ENCODE data around the gene RPL13A.
A peak's percentile ranks its signal among the peaks of the same experiment; 100 is the strongest.
"Not testable (repeated sequence)": the region's sequence is repeated elsewhere in the genome, so short reads cannot be mapped to it uniquely, and the experiment has no call there.

RPL13A gene

GRCh38 chr19:49487277-49488045 lies at the start of gene RPL13A:
Gene RPL13A (plus strand): TSS chr19:49487608. CDS start chr19:49487630, 22 bp downstream.
- peak; percentile 93 for DNase-seq (ENCODE audit: low read depth)

DNA sequence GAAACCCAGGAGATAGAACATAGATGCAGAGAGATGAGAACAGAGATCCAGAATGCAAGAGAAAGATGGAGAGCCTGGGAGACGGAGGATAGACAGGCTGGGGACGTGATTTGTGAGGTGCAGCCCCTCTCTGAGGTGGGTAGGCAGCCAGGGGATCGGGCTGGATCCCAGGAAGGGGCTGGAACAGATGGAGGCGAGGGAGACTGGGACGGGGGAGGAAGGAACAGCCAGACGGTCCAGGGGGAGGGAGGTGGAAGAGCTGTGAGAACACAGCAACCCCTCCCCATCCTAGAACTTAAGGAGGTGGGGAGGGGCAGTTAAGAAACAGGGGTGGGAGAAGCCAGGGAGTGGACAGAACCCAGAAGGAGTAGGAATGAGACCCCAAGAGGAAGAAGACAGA lies 49.1 kb upstream of the RPL13A start:
- no peak for DNase-seq (ENCODE audit: low read depth)

- DNase-seq (ENCODE audit: low read depth), result no peak
Observed at GRCh38 chr19:49439836-49440235, 47.6 kb upstream of the RPL13A start.

GRCh38 chr19:49440439-49441209 lies 46.8 kb upstream of the RPL13A start:
- DNase-seq (ENCODE audit: low read depth), result no peak

DNA sequence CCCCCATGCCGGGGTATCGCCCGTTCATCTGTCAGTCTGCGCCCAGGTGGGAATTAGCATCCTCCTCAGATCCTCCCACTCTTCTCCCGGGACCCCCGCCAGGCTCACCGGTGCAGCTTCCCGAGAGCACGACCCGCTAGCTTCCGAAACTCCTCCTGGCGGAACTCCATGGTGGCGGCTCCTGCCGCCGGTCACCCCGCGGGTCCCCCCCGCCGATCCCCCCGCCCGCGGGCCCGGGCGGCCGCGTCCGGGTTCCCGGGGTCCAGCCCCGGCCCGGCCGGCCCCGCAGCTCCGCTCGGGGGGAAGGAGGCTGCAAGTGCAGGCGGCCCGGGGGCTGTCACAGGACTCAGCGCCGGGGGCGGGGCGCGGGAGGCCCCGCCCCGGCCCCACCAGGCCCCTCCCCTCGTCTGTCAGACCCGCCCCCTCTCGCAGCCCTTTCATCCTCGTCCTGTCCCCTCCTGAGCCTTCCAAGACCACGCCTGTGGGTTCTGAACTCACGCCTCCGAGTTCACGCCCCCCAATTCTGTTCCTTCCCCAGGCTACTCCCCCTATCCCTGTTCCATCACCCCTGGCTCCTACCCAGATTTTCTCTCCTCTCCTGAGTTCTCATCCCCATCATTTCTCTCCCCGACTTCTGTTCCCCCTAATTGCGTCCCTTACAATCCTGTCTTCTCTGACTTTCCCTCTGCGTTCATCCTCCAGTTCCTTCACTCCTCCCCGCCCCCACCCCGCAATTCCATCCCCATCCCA lies 46.0 kb upstream of the RPL13A start, which contains the start of gene SLC17A7:
Gene SLC17A7 (minus strand): TSS at position 318 of the 750 bp plus-strand sequence. CDS start 148 bp downstream, at position 170.
- no peak for DNase-seq (ENCODE audit: low read depth)

DNA sequence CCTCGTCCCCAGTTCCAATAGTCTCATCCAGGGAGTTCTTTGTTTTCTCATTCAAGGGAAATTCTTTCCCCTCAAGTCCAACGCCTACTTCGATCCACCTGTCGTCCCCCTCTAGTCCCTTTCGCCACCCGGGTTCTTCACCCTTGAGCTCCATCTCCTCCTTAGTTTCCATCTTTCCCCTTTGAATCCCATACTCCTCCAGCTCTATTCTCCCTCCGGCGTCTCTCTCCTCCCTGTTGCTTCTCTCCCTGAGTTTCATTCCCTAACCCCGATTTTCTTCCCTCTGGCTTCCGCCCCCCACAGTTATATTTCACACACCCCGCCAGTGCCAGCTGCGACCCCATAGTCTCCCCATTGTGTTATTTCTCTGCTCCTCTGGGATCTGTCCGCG lies 45.5 kb upstream of the RPL13A start:
- no peak for DNase-seq (ENCODE audit: low read depth)

DNA sequence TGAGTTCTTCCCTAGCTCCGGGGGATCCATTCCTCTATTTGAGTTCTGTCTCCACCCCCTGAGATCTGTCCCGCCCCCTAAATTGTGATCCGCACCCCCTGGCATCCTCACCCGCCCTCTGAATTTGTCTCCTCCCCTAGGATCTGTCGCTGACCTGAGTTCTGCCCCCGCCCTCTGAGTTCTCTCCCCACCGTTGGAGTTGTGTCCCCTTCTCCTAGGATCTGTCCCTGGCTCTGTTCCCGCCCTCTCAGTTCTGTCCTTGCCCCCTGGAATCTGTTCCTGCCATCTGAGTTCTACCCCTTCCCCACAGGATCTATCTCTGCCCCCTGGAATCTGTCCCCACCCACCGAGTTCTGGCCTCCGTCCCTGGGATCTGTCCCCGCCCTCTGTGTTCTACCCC lies 45.1 kb upstream of the RPL13A start:
- DNase-seq (ENCODE audit: low read depth), result no peak

DNA sequence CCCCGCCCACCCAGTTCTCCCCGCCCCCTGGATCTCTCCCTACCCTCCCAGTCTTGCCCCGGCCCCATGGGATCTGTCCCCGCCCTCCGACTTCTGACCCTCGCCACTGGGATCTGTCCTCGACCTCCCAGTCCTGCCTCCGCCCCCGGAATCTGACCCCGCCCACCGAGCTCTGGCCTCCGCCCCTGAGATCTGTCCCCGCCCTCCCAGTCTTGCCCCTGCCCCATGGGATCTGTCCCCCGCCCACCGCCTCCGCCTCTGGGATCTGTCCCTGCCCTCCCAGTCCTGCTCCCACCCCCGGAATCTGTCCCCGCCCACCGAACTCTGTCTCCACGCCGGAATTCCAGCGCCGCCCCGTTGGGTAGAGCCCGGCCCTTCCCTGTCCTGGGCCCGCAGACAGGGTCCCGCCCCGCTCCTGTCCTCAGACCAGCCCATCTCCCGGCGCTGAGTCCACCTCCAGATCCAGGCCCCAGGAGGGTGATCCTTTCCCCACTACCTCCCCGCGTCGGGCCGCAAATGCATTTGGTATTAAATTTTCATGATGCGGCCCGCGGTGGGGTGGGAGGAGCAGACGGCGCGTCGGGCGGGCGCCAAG lies 44.5 kb upstream of the RPL13A start:
- DNase-seq (ENCODE audit: low read depth), result peak; percentile 31

DNA sequence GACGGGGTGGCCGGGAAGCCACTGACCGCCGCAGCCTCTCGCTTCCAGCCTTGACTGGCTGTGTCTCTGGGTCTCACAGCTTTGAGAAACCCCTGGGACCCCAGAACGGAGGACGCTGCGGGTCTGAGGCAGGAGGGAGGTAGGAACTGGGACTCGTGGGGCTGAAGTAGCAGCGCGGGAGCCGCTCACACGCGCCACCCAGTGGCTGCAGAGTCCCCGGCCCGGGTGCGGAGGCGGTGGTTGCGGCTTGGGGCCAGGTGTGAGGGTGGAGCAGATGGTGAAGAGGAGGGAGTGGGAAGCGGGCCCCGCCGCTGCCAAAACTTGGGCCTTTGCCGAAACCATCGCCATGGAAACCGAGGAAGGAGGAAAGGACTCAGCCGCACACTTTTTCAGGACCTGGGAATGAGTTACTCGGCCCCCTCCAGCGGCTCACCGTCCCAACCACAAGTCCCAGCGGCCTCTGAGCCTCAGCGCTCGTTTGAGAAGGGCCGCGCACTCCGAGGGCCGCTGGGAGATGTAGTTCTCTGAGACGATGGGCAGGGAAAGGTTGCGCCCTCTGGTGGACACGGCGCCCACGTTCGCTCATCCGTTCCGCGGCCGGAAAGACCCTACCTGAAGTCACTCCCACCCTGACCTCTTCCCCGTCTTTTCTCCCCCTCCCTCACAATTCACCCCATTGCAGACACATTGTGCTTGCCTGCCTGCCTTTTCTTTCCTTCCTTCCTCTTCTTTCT lies 43.9 kb upstream of the RPL13A start:
- DNase-seq (ENCODE audit: low read depth), result peak; percentile 81

GRCh38 chr19:49444100-49444700 lies 43.2 kb upstream of the RPL13A start:
- DNase-seq (ENCODE audit: low read depth), result not testable (repeated sequence)

GRCh38 chr19:49445997-49446396 lies 41.4 kb upstream of the RPL13A start:
- no peak for DNase-seq (ENCODE audit: low read depth)

DNA sequence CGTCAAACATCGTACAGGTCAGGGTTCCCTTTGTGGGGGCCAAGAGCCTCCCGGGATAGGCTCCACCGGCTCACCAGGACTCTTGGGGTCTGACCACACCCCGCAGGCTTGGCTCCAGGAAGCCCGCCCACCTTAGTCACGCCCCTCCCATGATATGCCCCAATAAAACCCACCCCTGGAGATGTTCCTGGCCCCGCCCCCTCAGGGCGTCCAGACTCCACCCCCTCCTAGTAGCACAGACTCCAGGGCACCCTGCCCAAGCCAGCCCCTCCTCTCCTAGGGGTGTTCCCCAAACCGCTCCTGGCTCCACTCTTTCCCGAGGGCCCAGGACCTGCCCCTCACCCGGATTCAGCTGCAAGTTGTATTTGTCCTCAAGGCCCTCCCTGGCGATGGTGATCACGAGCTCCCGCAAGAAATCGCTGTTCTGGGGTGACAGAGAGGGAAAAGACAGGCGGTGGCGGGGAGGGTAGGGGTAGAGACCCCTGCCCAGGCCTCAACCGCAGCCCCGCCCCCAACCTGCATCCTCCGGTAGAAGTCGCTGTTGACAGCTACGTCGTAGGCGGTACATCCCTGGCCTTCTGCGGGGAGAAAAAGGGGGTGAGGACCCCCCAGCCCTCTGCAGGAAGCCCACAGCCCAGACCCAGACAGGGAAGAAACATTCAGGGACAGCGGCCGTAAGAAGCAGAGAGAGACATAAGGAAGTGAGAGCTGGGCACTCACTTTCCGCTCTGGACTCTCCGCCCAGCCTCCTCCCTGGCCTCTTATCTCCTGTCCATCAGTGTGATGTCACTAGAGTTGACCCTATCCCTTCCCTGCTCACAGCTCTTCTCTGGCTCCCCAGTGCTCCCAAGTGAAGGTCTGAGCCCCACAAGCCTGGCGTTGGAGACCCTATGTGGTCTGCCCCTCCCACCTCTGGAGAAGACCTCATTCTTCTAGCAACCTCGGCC lies 39.6 kb upstream of the RPL13A start:
- no peak for DNase-seq (ENCODE audit: low read depth)

DNA sequence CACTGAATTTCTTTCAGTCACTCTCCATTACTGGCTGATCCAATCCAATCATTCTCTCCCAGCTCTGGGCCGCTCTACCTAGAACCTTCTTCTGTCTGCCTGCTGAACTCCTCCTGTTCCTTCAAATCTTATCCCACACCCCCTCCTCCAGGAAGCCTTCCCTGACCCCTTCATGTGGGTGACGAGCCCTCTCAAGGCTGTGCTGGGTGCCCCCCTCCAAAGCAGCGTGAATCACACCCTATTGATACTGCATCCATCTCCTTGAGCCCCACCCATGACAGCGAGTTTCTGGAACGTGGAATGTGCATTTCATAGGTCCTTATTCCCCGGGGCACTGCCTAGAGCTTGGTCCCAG lies 39.0 kb upstream of the RPL13A start:
- DNase-seq (ENCODE audit: low read depth), result no peak

DNA sequence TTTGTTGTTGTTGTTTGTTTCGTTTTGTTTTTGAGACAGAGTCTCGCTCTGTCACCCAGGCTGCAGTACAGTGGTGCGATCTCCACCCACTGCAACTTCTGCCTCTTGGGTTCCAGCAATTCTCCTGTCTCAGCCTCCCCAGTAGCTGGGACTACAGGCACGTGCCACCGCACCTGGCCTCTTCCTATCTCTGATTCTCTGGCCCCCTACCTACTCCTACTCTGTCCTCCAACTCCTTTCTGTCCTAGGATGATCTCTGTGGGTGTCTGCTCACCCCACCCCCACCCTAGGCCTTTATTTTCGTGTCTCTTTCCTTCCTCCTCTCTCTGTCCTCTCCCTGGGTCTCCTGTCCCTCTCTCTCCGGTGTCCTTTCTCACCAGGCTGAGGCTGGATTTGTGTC lies 37.0 kb upstream of the RPL13A start:
- no peak for DNase-seq (ENCODE audit: low read depth)

- DNase-seq (ENCODE audit: low read depth), result peak; percentile 98
Observed at GRCh38 chr19:49451430-49452181, 35.8 kb upstream of the RPL13A start, which contains the start of gene PIH1D1. Gene PIH1D1 (minus strand): TSS chr19:49451814. CDS start chr19:49451574, 240 bp downstream.

- peak; percentile 85 for DNase-seq (ENCODE audit: low read depth)
Observed at GRCh38 chr19:49453013-49453756, 34.2 kb upstream of the RPL13A start, which contains the start of gene ALDH16A1. Gene ALDH16A1 (plus strand): TSS chr19:49453225. CDS start chr19:49453332, 107 bp downstream.

- DNase-seq (ENCODE audit: low read depth), result no peak
Observed at GRCh38 chr19:49453757-49454240, 33.6 kb upstream of the RPL13A start.

DNA sequence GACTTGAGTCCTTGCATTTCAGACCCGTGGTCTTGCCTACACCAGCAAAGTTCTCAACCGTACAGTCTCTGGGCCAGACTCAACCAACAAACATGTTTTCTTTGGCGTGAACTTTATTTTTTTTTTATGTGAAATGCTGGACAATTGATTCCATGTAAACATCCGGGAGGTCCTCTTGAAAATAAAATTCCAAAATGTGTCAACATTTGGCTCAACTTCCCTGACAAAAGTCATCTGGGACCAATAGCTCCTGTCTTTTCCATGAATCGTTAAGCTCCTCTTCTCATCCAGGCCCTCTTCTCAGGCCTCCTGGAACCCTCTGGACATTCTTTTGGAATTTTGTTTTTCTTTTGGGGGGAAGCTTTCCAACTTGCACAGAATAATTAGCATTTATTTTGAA lies 31.6 kb upstream of the RPL13A start:
- DNase-seq (ENCODE audit: low read depth), result no peak

Data from non-pigmented ciliary epithelial cell (primary cell).